ENCODE results near the gene KCNF1. TPM values are rescaled to one million over a fixed set of nuclear protein-coding genes. Genes with fewer than 3 reads are reported as not detected.

The KCNF1 gene
- total RNA-seq, 3 donors from 2014 or later = 0.29 to 0.66 TPM; not detected in 1

DNA sequence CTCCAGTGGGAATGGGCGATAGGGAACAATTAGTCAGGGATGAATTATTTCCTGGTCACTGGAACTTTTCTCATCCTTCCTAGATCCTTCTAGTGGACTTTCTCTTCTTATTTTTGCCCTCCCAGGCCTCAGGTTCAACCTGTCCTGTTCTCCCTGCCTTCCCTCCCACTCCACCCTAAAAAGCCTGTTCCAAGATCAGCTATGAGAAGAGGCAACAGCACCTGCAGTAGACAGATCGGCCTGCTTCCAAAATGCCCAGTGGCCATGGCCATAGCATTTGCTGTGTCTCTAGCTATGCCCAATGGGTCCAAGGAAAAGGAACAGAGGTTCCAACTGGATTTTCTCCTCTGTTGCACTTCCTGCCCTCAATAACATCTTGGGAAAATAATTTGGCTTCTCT is 16.5 kb upstream of the KCNF1 start:
- H3K4me3 ChIP-seq = no peak overlapping the region
- no peaks in the 10 kb centered on the region for H3K36me3 ChIP-seq
- no peak for DNase-seq (ENCODE audit: low spot score in 2 of 2)
- TF ChIP-seq, protein P1, sequence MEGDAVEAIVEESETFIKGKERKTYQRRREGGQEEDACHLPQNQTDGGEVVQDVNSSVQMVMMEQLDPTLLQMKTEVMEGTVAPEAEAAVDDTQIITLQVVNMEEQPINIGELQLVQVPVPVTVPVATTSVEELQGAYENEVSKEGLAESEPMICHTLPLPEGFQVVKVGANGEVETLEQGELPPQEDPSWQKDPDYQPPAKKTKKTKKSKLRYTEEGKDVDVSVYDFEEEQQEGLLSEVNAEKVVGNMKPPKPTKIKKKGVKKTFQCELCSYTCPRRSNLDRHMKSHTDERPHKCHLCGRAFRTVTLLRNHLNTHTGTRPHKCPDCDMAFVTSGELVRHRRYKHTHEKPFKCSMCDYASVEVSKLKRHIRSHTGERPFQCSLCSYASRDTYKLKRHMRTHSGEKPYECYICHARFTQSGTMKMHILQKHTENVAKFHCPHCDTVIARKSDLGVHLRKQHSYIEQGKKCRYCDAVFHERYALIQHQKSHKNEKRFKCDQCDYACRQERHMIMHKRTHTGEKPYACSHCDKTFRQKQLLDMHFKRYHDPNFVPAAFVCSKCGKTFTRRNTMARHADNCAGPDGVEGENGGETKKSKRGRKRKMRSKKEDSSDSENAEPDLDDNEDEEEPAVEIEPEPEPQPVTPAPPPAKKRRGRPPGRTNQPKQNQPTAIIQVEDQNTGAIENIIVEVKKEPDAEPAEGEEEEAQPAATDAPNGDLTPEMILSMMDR (IDR thresholded peaks at IDR 0.05) = no peak
- no peak for TF ChIP-seq POLR2A (IDR thresholded peaks at IDR 0.05)
- no peak for TF ChIP-seq POLR2AphosphoS5 (IDR thresholded peaks at IDR 0.05)
- no peaks in the 10 kb centered on the region for H3K9me3 ChIP-seq
- peaks cover 0 to 17% of the 10 kb centered on the region in 2 donors for H3K27me3 ChIP-seq
- no peaks in the 10 kb centered on the region for H3K4me1 ChIP-seq
- intact Hi-C loops (cut with DNase I; ENCODE audit: low total_unique reads) = no loop called here
- no peak overlapping the region for H3K27ac ChIP-seq

DNA sequence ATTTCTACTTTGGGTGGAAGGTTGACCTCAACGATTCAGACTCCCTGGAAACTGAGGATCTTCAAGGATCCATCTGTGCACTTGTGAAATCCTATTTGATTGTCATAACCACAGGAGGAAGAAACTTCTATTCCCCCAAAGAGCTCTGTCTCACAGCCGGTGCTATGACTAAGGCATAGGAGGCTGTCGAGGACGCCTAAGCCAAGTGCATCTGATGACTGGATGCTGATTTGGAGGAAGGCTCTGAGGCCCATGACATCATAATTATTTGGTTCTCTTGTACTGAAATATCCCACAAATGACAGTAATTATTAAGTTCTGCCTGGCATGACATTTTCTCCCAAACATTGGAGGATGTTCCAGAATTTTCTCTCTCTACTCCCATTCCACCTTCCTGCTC is 13.8 kb upstream of the KCNF1 start:
- H3K9me3 ChIP-seq = no peaks in the 10 kb centered on the region
- H3K36me3 ChIP-seq = no peaks in the 10 kb centered on the region
- H3K27me3 ChIP-seq = no peaks in the 10 kb centered on the region
- H3K4me1 ChIP-seq = no peaks in the 10 kb centered on the region
- H3K27ac ChIP-seq = no peak overlapping the region
- intact Hi-C loops (cut with DNase I; ENCODE audit: low total_unique reads) = no loop called here
- no peak for DNase-seq (ENCODE audit: low spot score in 2 of 2)
- TF ChIP-seq POLR2A (IDR thresholded peaks at IDR 0.05) (no peak), POLR2AphosphoS5 (IDR thresholded peaks at IDR 0.05) (no peak)
- TF ChIP-seq, protein P1 (IDR thresholded peaks at IDR 0.05) = no peak
- no peak overlapping the region for H3K4me3 ChIP-seq

DNA sequence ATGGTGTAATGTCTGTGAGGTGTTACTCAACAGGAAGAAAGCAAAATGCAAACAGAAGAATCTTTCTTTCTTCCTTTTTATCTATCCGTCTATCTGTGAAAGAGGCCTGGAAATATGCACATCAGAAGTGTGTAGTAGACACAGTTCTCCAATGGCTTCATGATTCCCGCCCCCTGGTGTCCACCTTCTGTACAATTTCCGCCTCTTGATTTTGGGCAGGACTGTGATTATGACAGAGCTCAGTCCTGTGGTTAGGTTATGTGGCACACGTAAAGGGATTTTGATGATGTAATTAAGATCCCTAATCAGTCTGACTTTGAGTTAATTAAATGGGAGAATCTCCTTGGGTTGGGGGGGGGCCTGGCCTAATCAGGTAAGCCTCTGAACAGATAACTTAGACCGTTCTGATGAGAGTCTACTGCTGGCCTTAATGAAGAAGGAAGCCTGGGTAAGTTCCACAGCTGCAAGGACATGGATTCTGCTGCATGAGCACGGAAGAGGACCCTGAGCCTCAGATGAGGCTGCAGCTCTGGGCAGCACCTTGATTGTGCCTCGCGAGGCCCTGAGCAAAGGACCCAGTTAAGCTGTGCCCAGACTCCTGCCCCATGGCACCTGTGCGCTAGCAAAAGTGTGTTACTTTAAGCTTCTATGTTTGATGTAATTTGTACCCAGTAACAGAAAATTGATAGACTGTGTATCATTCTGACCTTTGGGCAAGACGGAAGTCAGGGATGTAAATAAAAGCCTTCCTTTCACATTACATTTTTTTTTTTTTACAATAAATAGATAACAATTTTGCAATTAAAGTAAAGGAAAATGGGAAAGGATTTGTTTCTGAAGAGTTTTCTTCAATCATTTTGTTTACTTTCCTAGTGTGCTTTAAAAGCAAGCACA is 11.3 kb upstream of the KCNF1 start:
- no peak for DNase-seq (ENCODE audit: low spot score in 2 of 2)
- Histone ChIP-seq H3K36me3 (no peaks in the 10 kb centered on the region), H3K9me3 (no peaks in the 10 kb centered on the region), H3K4me1 (no peaks in the 10 kb centered on the region), H3K27ac (no peak overlapping the region), H3K27me3 (no peaks in the 10 kb centered on the region), H3K4me3 (no peak overlapping the region)
- TF ChIP-seq, protein P1 (IDR thresholded peaks at IDR 0.05) = no peak
- TF ChIP-seq POLR2AphosphoS5 (IDR thresholded peaks at IDR 0.05) (no peak), POLR2A (IDR thresholded peaks at IDR 0.05) (no peak)
- intact Hi-C loops (cut with DNase I; ENCODE audit: low total_unique reads) = no loop called here

DNA sequence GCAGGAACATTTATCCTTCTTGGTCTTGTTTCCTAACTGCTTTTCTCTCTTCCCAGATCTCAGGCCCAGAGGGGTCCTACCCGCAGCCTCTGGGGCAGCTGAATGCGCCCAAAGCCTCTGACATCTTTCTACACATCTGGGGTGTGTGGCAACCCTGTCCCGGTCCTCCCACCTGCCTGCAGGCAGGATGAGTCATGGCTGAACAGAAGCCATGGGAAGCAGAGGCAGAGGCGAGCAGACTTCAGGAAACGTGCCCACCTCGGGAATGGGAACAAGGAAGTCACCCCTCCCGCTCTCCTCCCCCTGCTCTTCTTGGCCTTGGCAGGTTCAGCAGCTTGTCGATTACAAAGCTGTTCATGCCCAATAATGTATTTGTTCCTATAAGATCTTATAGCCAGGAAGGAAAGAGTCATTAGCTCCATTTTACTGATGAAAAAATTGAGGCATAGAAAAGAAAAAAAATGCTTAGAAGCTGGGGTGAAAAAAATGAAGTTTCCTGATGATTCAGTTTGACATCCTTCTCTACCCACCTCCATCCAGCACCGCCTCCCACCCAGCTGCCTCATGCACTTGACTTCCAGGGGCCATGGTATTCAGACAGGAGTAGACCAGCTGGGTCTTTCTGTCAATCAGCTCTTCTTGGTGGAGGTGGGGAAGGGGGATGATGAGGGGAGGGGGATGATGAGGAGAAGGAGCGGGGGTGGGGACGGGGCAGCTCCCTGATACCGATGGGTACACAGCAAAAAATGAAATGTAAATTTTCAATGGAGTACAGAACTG is 10.4 kb upstream of the KCNF1 start:
- H3K36me3 ChIP-seq = no peaks in the 10 kb centered on the region
- H3K4me3 ChIP-seq = no peak overlapping the region
- H3K4me1 ChIP-seq = no peaks in the 10 kb centered on the region
- H3K27ac ChIP-seq = no peak overlapping the region
- intact Hi-C loops (cut with DNase I; ENCODE audit: low total_unique reads) = no loop called here
- TF ChIP-seq, protein P1 (IDR thresholded peaks at IDR 0.05) = no peak
- TF ChIP-seq POLR2AphosphoS5 (IDR thresholded peaks at IDR 0.05) (no peak), POLR2A (IDR thresholded peaks at IDR 0.05) (no peak)
- DNase-seq (ENCODE audit: low spot score in 2 of 2) = peak in 1 of 2 donors; percentile 26
- no peaks in the 10 kb centered on the region for H3K9me3 ChIP-seq
- H3K27me3 ChIP-seq = no peaks in the 10 kb centered on the region

DNA sequence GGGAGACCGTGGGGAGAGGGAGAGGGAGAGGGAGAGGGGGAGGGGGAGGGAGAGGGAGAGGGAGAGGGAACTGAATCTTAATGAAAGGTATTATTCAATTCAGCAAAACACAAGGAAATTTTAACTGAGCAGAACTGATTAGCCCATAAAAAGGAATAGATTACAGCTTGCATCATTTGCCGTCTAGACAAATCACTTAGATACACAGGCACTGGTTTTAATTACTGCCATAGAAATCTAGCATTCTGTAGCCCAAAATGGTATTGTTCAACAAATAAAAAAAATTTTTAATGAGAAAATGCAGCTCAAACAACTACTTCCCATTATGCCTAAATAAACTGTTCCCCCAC is 7.9 kb upstream of the KCNF1 start:
- H3K4me1 ChIP-seq = no peaks in the 10 kb centered on the region
- no peak for DNase-seq (ENCODE audit: low spot score in 2 of 2)
- H3K36me3 ChIP-seq = no peaks in the 10 kb centered on the region
- H3K27ac ChIP-seq = no peak overlapping the region
- TF ChIP-seq POLR2AphosphoS5 (IDR thresholded peaks at IDR 0.05) = no peak
- TF ChIP-seq, protein P1 (IDR thresholded peaks at IDR 0.05) = no peak
- no peak for TF ChIP-seq POLR2A (IDR thresholded peaks at IDR 0.05)
- H3K27me3 ChIP-seq = no peaks in the 10 kb centered on the region
- no peak overlapping the region for H3K4me3 ChIP-seq
- intact Hi-C loops (cut with DNase I; ENCODE audit: low total_unique reads) = no loop called here
- no peaks in the 10 kb centered on the region for H3K9me3 ChIP-seq
